HG03520 (cell line): Measurements from ENCODE around the gene ASCC3.
A peak's percentile ranks its signal among the peaks of the same experiment; 100 is the strongest.

Experiments
- ATAC-seq: cut with Tn5 transposase; IDR thresholded peaks from one replicate; pipeline ENCODE4 v1.9.1; 2021; ENCODE audit warnings: mild to moderate bottlenecking, moderate library complexity; ENCODE audit not compliant: unreplicated experiment

The ASCC3 gene

DNA sequence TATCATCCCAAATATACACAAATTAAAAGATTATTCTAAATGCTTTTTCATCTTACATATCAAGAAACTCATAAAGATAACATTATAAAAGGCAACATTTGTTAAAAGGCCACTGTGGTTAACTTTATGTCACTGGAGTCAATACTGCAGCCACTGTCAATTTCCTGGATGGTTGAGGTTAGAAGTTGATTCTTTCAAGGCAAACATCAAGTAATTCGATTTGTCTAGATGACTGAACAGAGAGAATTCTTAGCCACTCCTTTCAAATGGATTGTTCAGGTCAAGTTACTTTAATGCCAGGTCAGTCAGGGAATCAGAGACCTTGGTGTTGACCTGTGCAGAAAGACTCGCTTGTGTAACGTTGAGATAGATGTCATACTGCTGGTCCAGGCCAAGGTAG, 372.0 kb downstream of the ASCC3 start:
- ATAC-seq: no peak

GRCh38 chr6:100506651-100507050, 374.5 kb downstream of the ASCC3 start:
- ATAC-seq: no peak

DNA sequence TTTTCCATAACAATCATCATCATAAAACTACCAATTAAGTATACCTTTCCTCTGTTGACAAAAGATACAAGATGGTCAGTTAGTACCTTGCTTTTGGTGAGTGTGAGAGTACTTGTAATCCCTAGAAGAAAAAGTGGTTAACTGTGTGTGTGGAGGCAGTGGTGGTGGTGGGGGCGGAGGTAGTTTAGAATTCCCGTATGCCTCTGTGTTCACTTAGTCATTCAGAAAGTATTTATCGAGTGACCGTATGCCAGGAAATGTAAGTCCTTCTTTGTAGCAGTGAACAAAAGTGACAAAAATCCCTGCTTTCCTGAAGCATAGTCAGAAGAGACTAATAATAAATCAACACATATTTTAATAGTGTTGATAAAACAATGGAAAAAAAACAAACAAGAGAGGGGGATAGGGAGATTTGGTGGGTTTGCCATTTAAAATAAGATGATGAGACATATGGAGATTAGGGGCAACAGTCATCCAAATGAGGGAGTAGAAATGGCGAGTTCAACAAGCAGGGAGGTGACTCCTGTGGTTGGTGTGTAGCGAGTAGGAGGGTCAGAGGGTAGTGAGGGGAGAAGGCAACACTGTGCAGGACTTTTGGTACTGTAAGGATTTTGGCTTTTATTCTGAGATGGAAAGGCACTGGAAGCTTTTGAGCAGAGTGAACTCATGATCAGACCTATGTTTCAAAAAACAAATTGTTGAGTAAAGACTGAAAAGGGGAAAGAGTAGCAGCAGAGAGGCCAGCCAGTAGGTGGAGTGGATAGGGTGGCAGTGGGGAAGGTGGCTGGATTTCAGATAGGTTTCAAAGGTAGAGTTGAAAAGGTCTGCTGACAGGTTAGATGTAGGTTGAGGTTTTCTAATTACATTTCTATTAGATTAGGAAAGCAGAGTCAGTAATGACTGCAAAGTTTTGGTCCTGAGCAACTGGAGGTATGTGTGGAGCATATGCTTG, 376.1 kb downstream of the ASCC3 start:
- ATAC-seq: peak; percentile 47

GRCh38 chr6:100503043-100503705, 378.0 kb downstream of the ASCC3 start:
- no peak for ATAC-seq

DNA sequence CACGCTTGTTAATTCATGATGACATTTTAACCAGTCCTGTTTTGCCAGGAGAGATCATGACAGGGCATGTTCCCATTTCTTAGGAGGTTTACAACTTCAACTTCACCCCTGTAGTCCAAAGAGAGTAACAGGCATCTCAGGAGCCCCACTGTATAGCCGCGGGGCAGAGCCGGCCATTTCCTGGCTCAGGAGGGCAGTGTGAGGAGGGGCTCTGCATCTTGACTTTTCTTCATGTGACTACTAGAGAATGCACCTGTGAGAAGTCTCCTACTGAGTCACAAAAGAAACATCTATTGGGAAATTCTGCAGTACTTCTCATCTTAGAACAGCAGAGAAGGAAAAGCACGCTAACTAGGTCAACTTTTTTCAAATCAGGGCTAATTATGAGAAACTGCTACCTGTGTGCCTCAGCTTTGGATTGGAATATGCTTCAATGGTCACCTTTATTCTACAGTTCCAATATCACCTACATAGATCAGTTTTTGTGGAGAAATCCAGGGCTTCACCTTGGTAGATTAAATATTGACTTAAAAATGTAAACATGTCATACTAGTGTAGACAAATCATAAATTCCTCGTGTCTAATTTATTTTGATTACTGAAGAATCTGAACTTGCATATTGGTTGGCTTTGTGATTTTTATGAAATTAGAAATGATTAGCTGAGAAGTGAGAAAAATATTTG, 387.8 kb downstream of the ASCC3 start:
- ATAC-seq: no peak

- ATAC-seq: no peak
Observed at GRCh38 chr6:100491952-100492670, 389.0 kb downstream of the ASCC3 start.

DNA sequence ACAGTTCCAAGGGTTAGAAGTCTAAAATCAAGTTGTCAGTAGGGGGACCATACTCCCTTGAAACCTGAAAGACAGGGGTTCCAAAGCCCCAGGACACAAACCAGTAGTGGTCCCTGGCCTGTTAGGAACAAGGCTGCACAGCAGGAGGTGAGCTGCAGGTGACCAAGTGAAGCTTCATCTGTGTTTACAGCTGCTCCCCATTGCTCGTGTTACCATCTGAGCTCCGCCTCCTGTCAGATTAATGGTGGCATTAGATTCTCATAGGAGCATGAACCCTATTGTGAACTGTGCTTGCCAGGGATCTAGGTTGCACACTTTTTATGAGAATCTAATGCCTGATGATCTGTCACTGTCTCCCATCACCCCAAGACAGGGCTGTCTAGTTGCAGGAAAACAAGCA, 391.1 kb downstream of the ASCC3 start:
- no peak for ATAC-seq

DNA sequence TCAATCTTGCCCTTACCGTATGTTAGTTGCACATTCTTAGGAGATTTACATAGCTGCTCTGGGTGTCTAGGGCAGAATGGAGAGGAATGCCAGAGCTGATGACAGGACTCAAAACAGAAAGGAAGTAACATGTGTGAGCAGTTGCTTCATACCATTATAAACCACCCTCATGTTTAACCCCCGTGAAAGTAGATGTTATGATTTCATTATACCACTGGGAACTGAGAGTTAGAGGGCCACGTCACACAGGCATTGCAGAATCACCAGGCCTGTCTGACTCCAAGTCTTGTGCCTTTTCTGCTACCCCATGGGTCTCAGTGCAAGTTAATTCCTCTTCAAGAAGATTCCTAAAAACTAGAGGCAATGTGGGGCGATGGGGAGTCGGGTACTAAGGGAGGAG, 392.9 kb downstream of the ASCC3 start:
- ATAC-seq: peak; percentile 39

- ATAC-seq: no peak
Observed at GRCh38 chr6:100487638-100488037, 393.5 kb downstream of the ASCC3 start.

- ATAC-seq: no peak
Observed at GRCh38 chr6:100485268-100485667, 395.9 kb downstream of the ASCC3 start.

- no peak for ATAC-seq
Observed at GRCh38 chr6:100484474-100484873, 396.7 kb downstream of the ASCC3 start.

- ATAC-seq: no peak
Observed at GRCh38 chr6:100482698-100483097, 398.4 kb downstream of the ASCC3 start.

DNA sequence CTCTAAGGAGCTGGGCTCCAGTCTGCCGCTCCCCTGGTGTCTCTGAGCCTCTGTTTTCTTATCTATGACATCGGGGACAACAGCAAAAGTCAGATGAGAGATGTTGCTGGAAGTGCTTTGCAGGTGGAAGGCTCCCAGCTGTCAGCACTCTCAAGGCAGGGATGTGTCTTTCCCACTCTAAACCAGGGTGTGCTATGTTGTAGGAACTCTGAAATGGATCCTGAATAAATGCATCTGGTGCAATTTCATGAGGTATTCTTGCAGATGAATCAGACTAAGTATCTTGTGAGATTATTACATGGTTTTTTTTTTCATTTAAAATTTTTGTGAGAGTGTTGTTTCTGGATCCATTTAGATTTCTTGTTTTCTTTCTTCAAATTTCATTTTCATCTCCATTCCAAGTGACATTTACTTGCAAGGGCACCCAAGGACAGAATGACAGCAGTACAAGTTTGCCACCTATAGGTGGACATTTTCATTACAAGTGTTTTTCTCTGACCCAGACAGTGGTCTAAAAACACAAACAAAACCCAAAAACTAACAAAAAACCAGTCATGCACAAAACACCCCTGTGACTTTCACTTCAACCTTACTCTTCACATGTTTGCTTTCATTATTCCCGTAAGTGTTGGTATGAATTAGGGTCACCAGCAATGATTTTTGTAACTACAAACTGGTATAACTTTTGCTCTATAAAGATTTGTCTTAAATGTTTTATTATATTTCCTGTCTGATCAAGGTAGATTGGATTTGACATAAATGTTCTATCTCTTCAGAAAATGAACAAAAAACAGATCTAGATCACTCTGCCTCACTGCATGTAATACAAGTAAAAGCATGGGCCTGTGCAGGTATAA, 401.7 kb downstream of the ASCC3 start:
- peak; percentile 38 for ATAC-seq

GRCh38 chr6:100475554-100476320, 405.4 kb downstream of the ASCC3 start:
- peak; percentile 70 for ATAC-seq

- no peak for ATAC-seq
Observed at GRCh38 chr6:100473182-100473581, 407.9 kb downstream of the ASCC3 start.

DNA sequence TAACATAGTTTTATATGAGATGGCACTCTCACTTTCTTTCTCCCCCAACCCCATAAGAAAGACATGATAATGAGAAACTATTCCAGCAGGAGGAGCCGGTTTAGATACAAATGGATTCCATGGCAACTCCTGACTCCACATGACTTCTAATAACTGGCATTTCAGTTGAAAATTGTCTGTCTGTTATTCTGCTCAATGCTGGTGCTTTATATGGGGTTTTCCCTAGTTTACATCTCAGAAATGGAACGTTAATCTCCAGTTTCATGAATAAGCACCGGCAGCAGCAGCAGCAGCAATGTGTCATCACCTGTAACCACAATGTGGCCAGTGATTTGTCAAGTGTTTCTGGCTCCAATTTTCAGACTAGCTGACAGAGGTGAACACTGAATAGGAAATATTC, 408.5 kb downstream of the ASCC3 start:
- peak; percentile 84 for ATAC-seq

DNA sequence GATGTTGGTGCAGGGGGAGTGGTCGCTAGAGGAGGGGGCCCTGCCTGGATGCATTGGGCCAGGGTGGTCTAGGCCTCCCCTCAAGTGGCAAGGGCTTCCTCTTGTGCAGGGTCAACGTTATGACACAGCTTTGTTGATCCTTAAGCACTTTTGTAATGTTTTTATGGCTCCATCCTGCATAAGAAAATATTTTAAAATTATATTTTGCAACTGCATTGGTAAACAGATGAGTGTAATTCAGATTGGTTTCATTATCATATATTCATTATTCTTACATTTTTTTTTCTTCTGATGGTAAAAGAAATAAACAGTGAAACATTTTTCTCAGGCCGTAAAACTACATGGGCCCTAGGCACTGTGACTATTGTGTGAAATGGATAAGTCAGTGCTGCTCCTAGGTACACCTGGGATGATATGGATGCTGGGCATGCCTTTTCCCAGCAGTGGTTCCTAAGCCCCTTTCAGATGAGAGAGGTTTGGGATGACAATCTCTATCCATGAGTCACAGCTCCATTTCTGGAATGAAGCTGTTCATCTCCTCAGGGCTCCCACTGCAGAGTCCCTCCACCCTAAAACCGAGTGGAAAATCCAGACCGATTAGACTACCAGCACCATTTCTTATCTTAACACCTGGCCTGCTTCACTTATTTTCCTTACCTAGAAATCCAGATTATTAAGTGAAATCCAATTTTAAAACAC, 410.6 kb downstream of the ASCC3 start:
- no peak for ATAC-seq

DNA sequence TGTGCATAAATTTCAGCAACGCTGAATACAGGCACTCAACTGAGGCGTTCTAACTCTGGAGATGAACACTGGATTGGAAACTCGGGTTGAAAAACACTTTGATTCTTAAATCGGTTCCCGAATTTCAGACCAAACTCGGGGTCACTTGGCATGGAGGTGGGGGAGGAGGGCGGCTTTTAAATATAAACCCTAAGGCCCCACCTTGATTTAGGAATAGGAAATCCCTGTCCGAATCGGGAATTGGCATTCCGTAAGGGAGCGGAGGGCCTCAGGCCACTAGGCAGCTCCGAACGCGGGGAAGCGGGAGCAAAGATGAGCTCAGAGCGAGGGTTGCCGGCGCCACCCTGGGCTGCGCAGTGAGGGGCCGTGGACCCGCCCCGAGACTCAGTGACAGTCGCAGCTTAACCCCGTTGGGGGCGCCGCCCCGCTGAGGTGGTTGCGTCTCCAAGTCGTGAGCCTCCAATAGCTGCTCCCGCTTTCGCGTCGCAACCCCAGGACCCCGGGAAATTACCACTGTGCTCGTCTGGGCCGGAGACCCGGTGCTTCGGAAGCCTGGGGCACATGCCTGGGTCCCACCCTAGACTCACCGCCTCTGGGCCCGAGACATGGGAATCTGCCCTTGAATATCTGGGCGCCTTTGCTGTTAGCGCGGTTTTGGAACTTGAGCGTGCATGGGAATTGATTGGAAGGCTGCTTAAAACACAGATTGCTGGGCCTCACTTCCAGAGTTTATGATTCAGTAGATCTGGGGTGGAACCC, 411.8 kb downstream of the ASCC3 start:
- ATAC-seq: no peak
